ENCODE data around the gene PLXNA4. TPM values are rescaled to one million over a fixed set of nuclear protein-coding genes. Genes with fewer than 3 reads are reported as not detected.

Gene PLXNA4
- total and polyA plus RNA-seq, 2 experiments from 2014 or later = 0.08 to 0.80 TPM

- no peak for TF ChIP-seq CREB1 (CRISPR knock-in tag; IDR thresholded peaks at IDR 0.05; ENCODE audit: low read depth)
- TF ChIP-seq, protein P1, sequence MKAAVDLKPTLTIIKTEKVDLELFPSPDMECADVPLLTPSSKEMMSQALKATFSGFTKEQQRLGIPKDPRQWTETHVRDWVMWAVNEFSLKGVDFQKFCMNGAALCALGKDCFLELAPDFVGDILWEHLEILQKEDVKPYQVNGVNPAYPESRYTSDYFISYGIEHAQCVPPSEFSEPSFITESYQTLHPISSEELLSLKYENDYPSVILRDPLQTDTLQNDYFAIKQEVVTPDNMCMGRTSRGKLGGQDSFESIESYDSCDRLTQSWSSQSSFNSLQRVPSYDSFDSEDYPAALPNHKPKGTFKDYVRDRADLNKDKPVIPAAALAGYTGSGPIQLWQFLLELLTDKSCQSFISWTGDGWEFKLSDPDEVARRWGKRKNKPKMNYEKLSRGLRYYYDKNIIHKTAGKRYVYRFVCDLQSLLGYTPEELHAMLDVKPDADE (IDR thresholded peaks at IDR 0.05) = no peak
- no peak for TF ChIP-seq CTCF (conservative IDR thresholded peaks at IDR 0.05; ENCODE audit: low read depth in 2 of 2)
- no peak for TF ChIP-seq NANOG (IDR thresholded peaks at IDR 0.05; ENCODE audit: borderline replicate concordance)
- TF ChIP-seq EZH2 (IDR thresholded peaks at IDR 0.05; ENCODE audit: low read depth, unreplicated experiment) = no peak
These were observed 134.3 kb downstream of the PLXNA4 start (continued) for GRCh38 chr7:132441935-132442334.

- H3K9me2 ChIP-seq (ENCODE audit: insufficient read depth) = peaks cover under 1% of the 10 kb centered on the region; the same call in 1 of the 2 replicates
- H4K20me1 ChIP-seq (replicated peaks; ENCODE audit: insufficient read depth) = no peaks in the 10 kb centered on the region
- no peaks in the 10 kb centered on the region for H3K27me3 ChIP-seq (ENCODE audit: insufficient read depth)
- TF ChIP-seq ZNF114 (CRISPR knock-in tag; IDR thresholded peaks at IDR 0.05) (no peak), STAT1 (IDR thresholded peaks at IDR 0.05; ENCODE audit: unreplicated experiment) (no peak), NANOG (IDR thresholded peaks at IDR 0.05; ENCODE audit: borderline replicate concordance) (no peak), CTCF (conservative IDR thresholded peaks at IDR 0.05; ENCODE audit: low read depth in 2 of 2) (no peak), CREB1 (CRISPR knock-in tag; IDR thresholded peaks at IDR 0.05; ENCODE audit: low read depth) (no peak), EZH2 (IDR thresholded peaks at IDR 0.05; ENCODE audit: low read depth, unreplicated experiment) (no peak), ZNF331 (CRISPR knock-in tag; IDR thresholded peaks at IDR 0.05; ENCODE audit: low read depth) (no peak), ZNF462 (CRISPR knock-in tag; IDR thresholded peaks at IDR 0.05) (no peak), EZH2phosphoT487 (IDR thresholded peaks at IDR 0.05; ENCODE audit: unreplicated experiment) (no peak)
- TF ChIP-seq, protein P1 (IDR thresholded peaks at IDR 0.05) = no peak
These were observed 136.1 kb downstream of the PLXNA4 start for GRCh38 chr7:132440151-132440550.

More at GRCh38 chr7:132440151-132440550, 136.1 kb downstream of the PLXNA4 start:
- Mint-ChIP-seq H3K9me3 (0 out of 3 replicates have a peak, but pooled peaks cover under 1% of the 10 kb centered on the region), H3K4me1 (peaks cover 5% of the 10 kb centered on the region; the same call in 2 of the 3 replicates), H3K27me3 (ENCODE audit: insufficient read depth, low read depth, poor library complexity) (peaks cover 2% of the 10 kb centered on the region), H3K27ac (no peak overlapping the region), H3K4me3 (no peak overlapping the region), H3K36me3 (ENCODE audit: low read depth) (peaks cover under 1% of the 10 kb centered on the region; the same call in 1 of the 3 replicates)
- Histone ChIP-seq H3K36me3 (ENCODE audit: insufficient read depth) (no peaks in the 10 kb centered on the region), H3K27ac (ENCODE audit: low read depth) (no peak overlapping the region), H3K4me2 (no peak overlapping the region), H3K4me3 (no peak overlapping the region), H2AFZ (no peak overlapping the region), H3K4me1 (ENCODE audit: insufficient read depth) (no peaks in the 10 kb centered on the region), H3K79me2 (replicated peaks; ENCODE audit: insufficient read depth) (no peaks in the 10 kb centered on the region), H3F3A (replicated peaks; ENCODE audit: low read depth) (no peaks in the 10 kb centered on the region)
- ATAC-seq (no peak), DNase-seq (ENCODE audit: low spot score) (no peak)

All from GM23338 (cell line).